GM19328 (cell line): Measurements from ENCODE around the gene OPN1MW3.
"Not testable (repeated sequence)": the region's sequence is repeated elsewhere in the genome, so short reads cannot be mapped to it uniquely, and the experiment has no call there.

Experiments used
- ATAC-seq: cut with Tn5 transposase; IDR thresholded peaks from one replicate; pipeline ENCODE4 v1.9.1; 2021; ENCODE audit warnings: mild to moderate bottlenecking, moderate library complexity; ENCODE audit not compliant: unreplicated experiment

The OPN1MW3 gene

DNA sequence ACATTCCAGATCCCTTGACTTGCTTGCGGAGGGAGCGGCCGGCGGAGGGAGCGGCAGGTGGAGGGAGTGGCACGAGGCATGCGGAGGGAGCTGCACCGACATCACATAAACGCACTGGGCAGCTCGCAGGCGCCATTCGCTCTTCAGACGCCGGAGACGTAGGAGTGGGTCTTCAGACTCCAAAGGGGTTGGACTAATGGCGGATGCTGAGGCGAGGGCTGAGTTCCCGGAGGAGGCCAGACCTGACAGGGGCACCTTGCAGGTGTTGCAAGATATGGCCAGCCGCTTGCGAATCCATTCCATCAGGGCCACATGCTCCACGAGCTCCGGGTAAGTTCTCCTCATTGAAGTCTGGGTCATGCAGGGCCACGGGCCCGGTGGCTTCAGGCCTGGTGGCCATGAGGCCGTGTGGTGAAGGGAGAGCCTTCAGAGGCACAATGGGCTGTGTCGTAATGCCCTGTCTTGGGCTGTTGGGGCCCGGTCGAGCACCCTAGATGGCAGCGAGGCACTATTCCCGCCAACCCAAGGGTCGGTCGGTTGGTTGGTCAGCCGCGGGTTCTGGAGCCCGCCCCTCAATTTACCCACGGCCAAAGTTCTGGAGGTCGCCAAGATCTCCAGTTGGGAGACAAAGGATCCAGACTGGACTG is 38.4 kb downstream of the OPN1MW3 start, which contains the start of gene TKTL1:
TSS of gene TKTL1 (plus strand) at position 132 of the 647 bp plus-strand sequence. CDS start at position 197, 65 bp downstream.
- no peak for ATAC-seq

DNA sequence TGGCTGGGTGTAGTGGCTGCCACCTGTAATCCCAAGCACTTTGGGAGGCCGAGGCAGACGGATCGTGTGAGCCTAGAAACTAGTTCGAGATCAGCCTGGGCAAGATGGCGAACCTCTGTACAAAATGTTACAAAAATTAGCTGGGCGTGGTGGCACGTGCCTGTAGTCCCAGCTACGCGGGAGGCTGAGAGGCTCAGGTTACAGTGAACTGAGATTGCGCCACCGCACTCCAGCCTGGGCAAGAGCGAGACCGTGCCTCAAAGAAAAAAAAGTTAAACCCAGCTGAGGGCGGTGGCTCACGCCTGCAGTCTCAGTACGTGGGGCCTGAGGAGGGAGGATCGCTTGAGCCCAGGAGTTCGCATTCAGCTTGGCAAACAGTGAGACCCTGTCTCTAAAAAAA is 39.3 kb downstream of the OPN1MW3 start:
- ATAC-seq, result no peak

DNA sequence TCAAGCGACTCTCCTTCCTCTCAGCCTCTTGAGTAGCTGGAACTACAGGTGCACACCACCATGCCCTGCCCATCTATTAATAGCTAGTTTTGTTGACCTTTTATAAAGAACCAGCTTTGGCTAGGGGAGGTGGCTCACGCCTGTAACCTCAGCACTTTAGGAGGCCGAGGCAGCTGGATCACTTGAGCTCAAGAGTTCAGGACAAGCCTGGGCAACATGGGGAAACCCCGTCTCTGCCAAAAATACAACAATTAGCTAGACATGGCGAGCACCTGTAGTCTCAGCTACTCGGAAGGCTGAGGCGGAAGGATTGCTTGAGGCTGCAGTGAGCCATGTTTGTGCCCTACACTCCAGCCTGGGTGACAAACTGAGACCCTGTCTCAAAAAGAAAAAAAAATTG is 40.9 kb downstream of the OPN1MW3 start:
- no peak for ATAC-seq

DNA sequence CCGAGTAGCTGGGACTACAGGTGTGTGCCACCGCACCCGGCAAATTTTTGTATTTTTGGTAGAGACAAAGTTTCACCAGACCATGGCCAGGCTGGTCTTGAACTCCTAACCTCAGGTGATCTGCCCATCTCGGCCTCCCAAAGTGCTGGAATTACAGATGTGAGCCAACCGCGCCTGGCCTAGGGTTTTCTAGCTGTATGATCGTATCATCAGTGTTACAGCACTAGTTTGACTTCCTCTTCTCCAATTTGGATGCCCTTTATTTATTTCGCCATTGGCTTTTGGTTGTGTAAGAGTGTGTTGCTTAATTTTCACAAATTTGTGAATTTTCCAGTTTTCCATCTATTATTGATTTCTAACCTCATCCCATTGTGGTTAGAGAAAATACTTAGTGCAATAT is 43.4 kb downstream of the OPN1MW3 start:
- no peak for ATAC-seq

GRCh38 chrX:154302998-154303397 is 45.6 kb downstream of the OPN1MW3 start:
- not testable (repeated sequence) for ATAC-seq

GRCh38 chrX:154303476-154303875 is 46.1 kb downstream of the OPN1MW3 start:
- no peak for ATAC-seq

GRCh38 chrX:154304846-154305245 is 47.5 kb downstream of the OPN1MW3 start:
- ATAC-seq, result no peak

DNA sequence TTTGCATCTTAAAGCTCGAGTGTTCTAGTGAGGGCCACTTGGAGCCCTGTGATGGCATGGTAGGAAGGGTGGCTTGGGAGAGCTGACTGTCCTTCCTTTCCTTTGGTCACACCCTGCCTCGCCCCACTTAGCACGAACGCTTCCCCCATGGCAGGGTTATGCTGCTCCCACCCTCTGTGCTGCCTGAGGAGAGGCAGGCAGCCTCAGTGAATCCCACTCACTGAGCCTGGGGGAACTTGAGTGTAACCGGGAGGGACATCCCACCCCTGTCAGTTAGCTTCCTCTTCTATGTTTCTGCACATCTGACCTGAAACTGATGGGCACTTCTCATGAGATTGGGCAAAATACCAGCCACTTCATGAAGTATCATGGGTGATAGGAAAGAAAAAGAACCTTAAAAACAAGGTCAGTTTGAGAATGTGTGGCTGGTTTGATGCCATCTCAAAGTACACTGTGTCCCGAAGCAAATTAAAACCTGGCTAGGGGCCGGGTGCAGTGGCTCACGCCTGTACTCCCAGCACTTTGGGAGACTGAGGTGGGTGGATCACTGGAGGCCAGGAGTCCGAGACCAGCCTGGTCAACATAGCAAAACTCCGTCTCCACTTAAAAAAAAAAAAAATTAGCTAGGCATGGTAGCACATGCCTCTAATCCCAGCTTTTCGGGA is 48.3 kb downstream of the OPN1MW3 start:
- ATAC-seq, result no peak

GRCh38 chrX:154307202-154307601 is 49.8 kb downstream of the OPN1MW3 start:
- ATAC-seq, result no peak

- no peak for ATAC-seq
Measured at GRCh38 chrX:154308108-154308946, 50.9 kb downstream of the OPN1MW3 start.

- no peak for ATAC-seq
Measured at GRCh38 chrX:154309041-154309775, 51.8 kb downstream of the OPN1MW3 start.

DNA sequence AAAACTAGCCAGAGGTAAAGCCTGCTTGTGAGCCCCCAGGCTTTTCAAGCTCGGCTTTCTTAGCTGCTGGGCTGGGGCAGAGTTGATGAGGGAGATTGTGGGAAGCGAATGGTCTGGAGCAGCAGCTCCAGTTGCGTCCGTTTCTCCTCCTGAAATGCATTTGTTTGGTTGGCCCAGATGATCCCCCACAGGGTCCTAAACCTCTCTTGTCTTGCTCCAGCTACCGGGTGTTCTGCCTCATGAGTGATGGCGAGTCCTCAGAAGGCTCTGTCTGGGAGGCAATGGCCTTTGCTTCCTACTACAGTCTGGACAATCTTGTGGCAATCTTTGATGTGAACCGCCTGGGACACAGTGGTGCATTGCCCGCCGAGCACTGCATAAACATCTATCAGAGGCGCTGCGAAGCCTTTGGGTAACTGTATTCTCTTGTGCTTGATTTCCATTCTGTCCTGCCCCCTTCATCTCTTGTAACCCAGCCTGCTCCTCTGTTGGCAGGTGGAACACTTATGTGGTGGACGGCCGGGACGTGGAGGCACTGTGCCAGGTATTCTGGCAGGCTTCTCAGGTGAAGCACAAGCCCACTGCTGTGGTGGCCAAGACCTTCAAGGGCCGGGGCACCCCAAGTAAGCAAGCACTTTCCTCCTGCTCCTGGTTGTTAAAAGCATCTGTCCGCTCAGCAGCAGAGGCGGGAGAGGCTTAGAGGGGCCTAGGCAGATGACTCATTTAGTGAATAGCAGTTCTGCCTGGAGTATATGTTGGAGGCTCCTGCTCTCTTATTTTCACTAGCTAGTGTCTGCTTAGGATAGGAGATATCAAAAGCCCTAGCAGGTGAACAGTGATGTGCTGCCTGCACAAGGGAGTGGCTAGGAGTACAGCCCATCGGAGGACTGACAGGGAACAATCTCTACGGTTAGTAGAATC is 53.5 kb downstream of the OPN1MW3 start:
- ATAC-seq, result no peak

- ATAC-seq, result no peak
Measured at GRCh38 chrX:154312116-154312515, 54.7 kb downstream of the OPN1MW3 start.

DNA sequence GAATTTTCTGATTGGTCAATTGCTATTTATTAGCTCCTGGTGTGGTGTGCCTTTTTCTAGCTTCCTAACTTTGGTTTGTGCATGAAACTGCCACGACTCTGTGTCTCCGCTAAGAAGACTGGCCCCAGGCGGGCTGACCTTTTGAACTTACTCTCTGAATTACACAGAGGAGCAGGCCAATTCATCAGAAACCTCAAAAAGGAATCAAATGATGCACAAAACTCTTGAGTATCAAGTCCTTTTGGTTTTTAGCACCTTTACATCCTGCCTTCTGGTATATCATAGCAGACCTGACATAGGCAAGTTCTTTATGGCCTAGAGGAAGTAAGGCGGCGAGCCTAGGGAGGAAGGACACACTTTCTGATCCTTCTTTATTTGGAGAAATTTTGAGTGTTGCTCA is 55.8 kb downstream of the OPN1MW3 start:
- ATAC-seq, result no peak

- ATAC-seq, result no peak
Measured at GRCh38 chrX:154315416-154315815, 58.0 kb downstream of the OPN1MW3 start.

GRCh38 chrX:154317391-154317995 is 60.1 kb downstream of the OPN1MW3 start:
- ATAC-seq, result no peak

DNA sequence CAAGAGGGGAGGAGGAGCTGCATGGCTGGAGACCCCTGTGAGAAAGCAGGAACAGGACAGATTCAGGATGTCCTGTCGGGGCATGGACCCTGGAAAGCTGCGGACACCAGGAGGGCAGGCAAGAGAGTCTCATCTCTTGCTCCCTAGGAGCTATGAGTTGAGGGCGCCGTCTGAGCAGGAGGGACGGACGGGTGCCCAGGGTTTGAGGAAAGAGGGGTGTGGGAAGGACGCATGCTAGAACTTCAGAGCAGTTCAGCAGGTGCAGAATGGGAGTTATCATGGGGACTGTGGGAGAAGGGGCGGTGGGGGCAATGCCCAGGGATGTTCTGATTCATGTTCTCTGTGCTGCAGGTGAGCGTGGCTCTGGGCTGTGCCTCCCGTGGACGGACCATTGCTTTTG is 63.0 kb downstream of the OPN1MW3 start:
- no peak for ATAC-seq
